Uterus (tissue), 2 donors: ENCODE results near the gene NLK.

Experiments
- CTCF ChIP-seq, 4 experiments: fragments of 200-600 bp in 2 of 4; fragments of 450-650 bp in 2 of 4; sonication (generic) in 2 of 4; IDR thresholded peaks; one replicate each; pipeline ENCODE4 v1.5.1; 2016 to 2019; ENCODE audit warnings: antibody characterized with exemption in 4 of 4, mild to moderate bottlenecking in 2 of 4, moderate library complexity in 1 of 4
- POLR2A ChIP-seq, 2 donors: fragments of 450-650 bp; IDR thresholded peaks; one replicate each; pipeline ENCODE4 v1.6.1; 2016; ENCODE audit warnings: antibody characterized with exemption in 2 of 2, mild to moderate bottlenecking in 1 of 2, moderate library complexity in 1 of 2

- TF ChIP-seq CTCF (IDR thresholded peaks at IDR 0.05): no peak
- no peak for TF ChIP-seq POLR2A (IDR thresholded peaks at IDR 0.05)
Measured at GRCh38 chr17:28118362-28118761, 75.9 kb downstream of the NLK start.
